Kidney epithelial cell (primary cell): ENCODE results near the gene MCU. TPM values are rescaled to one million over a fixed set of nuclear protein-coding genes. Genes with fewer than 3 reads are reported as not detected.
"Not testable (repeated sequence)": the region's sequence is repeated elsewhere in the genome, so short reads cannot be mapped to it uniquely, and the experiment has no call there.

ENCODE experiments used
- DNase-seq: peaks from one replicate; pipeline ENCODE4 v3.0.0-alpha.2; 2010; ENCODE audit warnings: low read depth
- H3K27me3 ChIP-seq: 2 replicates; pipeline ENCODE4 v1.6.0; 2011; ENCODE audit warnings: low read length; ENCODE audit not compliant: control insufficient read depth, insufficient read depth
- H3K36me3 ChIP-seq: 2 replicates; pipeline ENCODE4 v1.5.1; 2011; ENCODE audit warnings: low read length; ENCODE audit not compliant: control insufficient read depth, insufficient read depth
- H3K4me3 ChIP-seq: 2 replicates; pipeline ENCODE4 v1.5.1; 2011; ENCODE audit warnings: low read depth, mild to moderate bottlenecking, control low read depth, low read length
- CTCF ChIP-seq: IDR thresholded peaks from 2 replicates; pipeline ENCODE4 v1.5.1; 2011; ENCODE audit warnings: mild to moderate bottlenecking, moderate library complexity, low read length, control low read depth, inconsistent platforms; ENCODE audit not compliant: insufficient read depth, poor library complexity, severe bottlenecking
- total RNA-seq: library from RNA; depleted of rRNA; stranded (reverse); fragments of >200 nt; gene quantifications from 2 replicates; pipeline ENCODE4 v1.2.3, GENCODE V29; 2015

The MCU gene, protein sequence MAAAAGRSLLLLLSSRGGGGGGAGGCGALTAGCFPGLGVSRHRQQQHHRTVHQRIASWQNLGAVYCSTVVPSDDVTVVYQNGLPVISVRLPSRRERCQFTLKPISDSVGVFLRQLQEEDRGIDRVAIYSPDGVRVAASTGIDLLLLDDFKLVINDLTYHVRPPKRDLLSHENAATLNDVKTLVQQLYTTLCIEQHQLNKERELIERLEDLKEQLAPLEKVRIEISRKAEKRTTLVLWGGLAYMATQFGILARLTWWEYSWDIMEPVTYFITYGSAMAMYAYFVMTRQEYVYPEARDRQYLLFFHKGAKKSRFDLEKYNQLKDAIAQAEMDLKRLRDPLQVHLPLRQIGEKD
- total RNA-seq: 15.4 and 16.8 TPM in 2 replicates

GRCh38 chr10:72691863-72692743 is at the start of gene MCU:
Gene MCU (plus strand): TSS chr10:72692143. CDS start chr10:72692152, 9 bp downstream.
- peak; percentile 7 for TF ChIP-seq CTCF
- DNase-seq: peak; percentile 80
- Histone ChIP-seq H3K36me3 (no peaks in the 10 kb centered on the region), H3K4me3 (peak within 1 kb of the TSS; percentile 91), H3K27me3 (no peaks in the 10 kb centered on the region)

DNA sequence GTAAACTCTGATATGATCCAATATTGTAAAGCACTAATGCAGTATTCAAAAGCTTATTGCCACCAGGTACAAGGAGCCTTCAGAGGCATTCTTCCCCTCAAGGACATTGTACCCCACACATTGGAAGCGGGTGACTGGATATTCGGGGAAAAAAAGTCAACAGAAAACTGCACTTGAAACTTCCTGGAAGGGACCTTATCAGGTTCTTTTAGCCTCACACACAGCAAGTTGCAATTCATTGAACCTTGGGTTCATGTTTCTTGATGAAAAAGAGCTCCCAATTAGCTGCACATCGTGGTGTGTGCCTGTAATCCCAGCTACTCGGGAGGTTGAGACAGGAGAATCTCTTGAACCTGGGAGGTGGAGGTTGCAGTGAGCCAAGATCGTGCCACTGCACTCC is 49.6 kb upstream of the MCU start:
- no peaks in the 10 kb centered on the region for H3K36me3 ChIP-seq
- H3K4me3 ChIP-seq: no peak overlapping the region
- DNase-seq: no peak
- H3K27me3 ChIP-seq: no peaks in the 10 kb centered on the region
- no peak for TF ChIP-seq CTCF

GRCh38 chr10:72645263-72645858 is 46.6 kb upstream of the MCU start:
- no peak for DNase-seq
- Histone ChIP-seq H3K4me3 (no peak overlapping the region), H3K27me3 (no peaks in the 10 kb centered on the region), H3K36me3 (no peaks in the 10 kb centered on the region)
- TF ChIP-seq CTCF: no peak

DNA sequence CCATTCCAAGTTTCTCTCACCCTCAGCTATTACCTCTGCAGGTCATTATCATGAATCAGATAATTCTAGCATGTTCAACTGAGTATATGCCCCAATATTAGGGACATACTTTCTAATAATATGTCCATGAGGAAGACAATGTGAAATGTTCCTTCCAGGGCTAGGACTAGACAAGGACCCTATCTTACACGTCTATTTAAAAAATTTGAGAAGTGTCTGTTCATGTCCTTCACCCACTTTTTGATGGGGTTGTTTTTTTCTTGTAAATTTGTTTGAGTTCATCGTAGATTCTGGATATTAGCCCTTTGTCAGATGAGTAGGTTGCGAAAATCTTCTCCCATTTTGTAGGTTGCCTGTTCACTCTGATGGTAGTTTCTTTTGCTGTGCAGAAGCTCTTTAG is 45.0 kb upstream of the MCU start:
- not testable (repeated sequence) for DNase-seq, H3K27me3 ChIP-seq, H3K36me3 ChIP-seq, H3K4me3 ChIP-seq

GRCh38 chr10:72648301-72648700 is 43.6 kb upstream of the MCU start:
- H3K36me3 ChIP-seq: no peaks in the 10 kb centered on the region
- no peak overlapping the region for H3K4me3 ChIP-seq
- TF ChIP-seq CTCF: no peak
- DNase-seq: no peak
- H3K27me3 ChIP-seq: no peaks in the 10 kb centered on the region

GRCh38 chr10:72649291-72649690 is 42.7 kb upstream of the MCU start:
- DNase-seq: no peak
- H3K36me3 ChIP-seq: no peaks in the 10 kb centered on the region
- H3K4me3 ChIP-seq: no peak overlapping the region
- no peak for TF ChIP-seq CTCF
- no peaks in the 10 kb centered on the region for H3K27me3 ChIP-seq
